Activated CD8-positive, alpha-beta memory T cell treated with anti-CD3 and anti-CD28 coated beads, Interleukin-2, amount 50 U/mL, for 1 hour (primary cell): ENCODE measurements around the gene CNTN4.

Source experiments
- DNase-seq: peaks from one replicate; pipeline ENCODE4 v3.0.0-alpha.2; 2020; ENCODE audit errors: extremely low read depth

CNTN4 gene

GRCh38 chr3:2392981-2393380, 294.3 kb downstream of the CNTN4 start:
- DNase-seq: no peak

- no peak for DNase-seq
These were observed 316.4 kb downstream of the CNTN4 start for GRCh38 chr3:2415083-2415482.

GRCh38 chr3:2420919-2421318, 322.3 kb downstream of the CNTN4 start:
- DNase-seq: no peak

GRCh38 chr3:2423143-2423542, 324.5 kb downstream of the CNTN4 start:
- DNase-seq: no peak

- no peak for DNase-seq
These were observed 342.9 kb downstream of the CNTN4 start for GRCh38 chr3:2441558-2441957.

- DNase-seq: no peak
These were observed 347.5 kb downstream of the CNTN4 start for GRCh38 chr3:2446146-2446545.

GRCh38 chr3:2452249-2452648, 353.6 kb downstream of the CNTN4 start:
- no peak for DNase-seq

- no peak for DNase-seq
These were observed 356.2 kb downstream of the CNTN4 start for GRCh38 chr3:2454865-2455264.

GRCh38 chr3:2456788-2457187, 358.1 kb downstream of the CNTN4 start:
- DNase-seq: no peak

GRCh38 chr3:2458816-2459215, 360.1 kb downstream of the CNTN4 start:
- DNase-seq: no peak

GRCh38 chr3:2465842-2466241, 367.2 kb downstream of the CNTN4 start:
- no peak for DNase-seq

- no peak for DNase-seq
These were observed 370.1 kb downstream of the CNTN4 start for GRCh38 chr3:2468816-2469215.

GRCh38 chr3:2476996-2477395, 378.3 kb downstream of the CNTN4 start:
- no peak for DNase-seq

- no peak for DNase-seq
These were observed 379.0 kb downstream of the CNTN4 start for GRCh38 chr3:2477620-2478019.

GRCh38 chr3:2484162-2485026, 385.7 kb downstream of the CNTN4 start:
- DNase-seq: no peak

GRCh38 chr3:2485027-2485375, 386.3 kb downstream of the CNTN4 start:
- no peak for DNase-seq

- no peak for DNase-seq
These were observed 397.1 kb downstream of the CNTN4 start for GRCh38 chr3:2495746-2496145.

GRCh38 chr3:2504912-2505311, 406.2 kb downstream of the CNTN4 start:
- DNase-seq: no peak

- no peak for DNase-seq
These were observed 408.1 kb downstream of the CNTN4 start for GRCh38 chr3:2506776-2507175.

GRCh38 chr3:2510591-2511145, 412.0 kb downstream of the CNTN4 start:
- DNase-seq: no peak

GRCh38 chr3:2511356-2511755, 412.7 kb downstream of the CNTN4 start:
- DNase-seq: no peak

- no peak for DNase-seq
These were observed 414.2 kb downstream of the CNTN4 start for GRCh38 chr3:2512881-2513280.

- no peak for DNase-seq
These were observed 415.3 kb downstream of the CNTN4 start for GRCh38 chr3:2513986-2514385.
